ENCODE results near the gene HEMK1. TPM values are rescaled to one million over a fixed set of nuclear protein-coding genes. Genes with fewer than 3 reads are reported as not detected.

Gene HEMK1
- total RNA-seq, 2 donors from 2014 or later = 8.5 to 17.1 TPM

DNA sequence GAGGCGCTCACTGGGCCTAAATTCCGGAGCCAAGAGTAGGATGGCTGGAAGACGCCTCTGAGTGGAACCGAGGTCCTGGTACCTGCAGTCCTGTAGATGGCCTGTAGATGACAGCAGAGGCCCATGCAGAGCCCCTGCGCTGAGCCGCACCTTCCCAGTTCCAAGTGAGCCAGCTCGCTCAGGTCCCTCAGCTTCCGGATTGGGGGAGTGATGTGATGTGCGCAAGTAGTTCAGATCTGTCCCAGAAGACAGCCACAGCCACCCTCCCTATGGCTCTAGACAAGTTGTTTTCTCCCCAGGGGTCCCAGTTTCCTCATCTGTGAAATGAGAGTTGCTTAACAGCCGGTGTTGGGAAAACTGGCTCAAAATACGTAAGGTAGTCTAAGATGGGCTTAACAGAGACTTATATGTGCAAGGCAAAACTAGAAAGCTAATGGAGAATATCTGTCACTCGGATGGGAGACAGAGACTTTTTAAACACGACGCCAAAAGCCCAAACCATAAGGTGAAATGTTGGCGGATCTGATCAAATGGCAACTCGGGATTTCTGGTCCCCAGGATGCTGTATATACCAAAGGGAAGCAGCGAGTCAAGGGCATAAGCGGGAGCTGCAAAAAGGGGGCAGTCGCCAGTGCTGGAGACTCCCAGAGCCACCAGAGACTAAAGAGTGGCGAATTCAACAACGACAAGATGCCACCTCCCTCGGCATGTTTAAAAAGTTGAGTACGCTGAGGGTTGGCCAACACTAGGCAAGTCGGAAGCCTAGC, 46.9 kb downstream of the HEMK1 start:
- intact Hi-C loops (cut with DNase I) = loop anchor here (2.0 to 10.0 kb wide), 5 partner anchors 59 to 1059 kb away; partner anchors contain the start of genes DOCK3, MANF and TEX264
- peak; percentile 85 for DNase-seq (ENCODE audit: low spot score)
- WGBS = 2% methylated on average over 24 of the region's 24 CpGs
- Histone ChIP-seq H3K36me3 (no peaks in the 10 kb centered on the region), H3K27ac (peak overlapping the region; percentile 85 to 93), H3K4me1 (replicated peaks) (peaks cover 17% of the 10 kb centered on the region), H3K27me3 (replicated peaks; ENCODE audit: insufficient read depth) (no peaks in the 10 kb centered on the region), H3K9me3 (no peaks in the 10 kb centered on the region), H3K4me3 (peak overlapping the region; percentile 54 to 86)
- TF ChIP-seq POLR2A (IDR thresholded peaks at IDR 0.05) (no peak), POLR2AphosphoS5 (IDR thresholded peaks at IDR 0.05) (peak; percentile 52)
- TF ChIP-seq, protein P1, sequence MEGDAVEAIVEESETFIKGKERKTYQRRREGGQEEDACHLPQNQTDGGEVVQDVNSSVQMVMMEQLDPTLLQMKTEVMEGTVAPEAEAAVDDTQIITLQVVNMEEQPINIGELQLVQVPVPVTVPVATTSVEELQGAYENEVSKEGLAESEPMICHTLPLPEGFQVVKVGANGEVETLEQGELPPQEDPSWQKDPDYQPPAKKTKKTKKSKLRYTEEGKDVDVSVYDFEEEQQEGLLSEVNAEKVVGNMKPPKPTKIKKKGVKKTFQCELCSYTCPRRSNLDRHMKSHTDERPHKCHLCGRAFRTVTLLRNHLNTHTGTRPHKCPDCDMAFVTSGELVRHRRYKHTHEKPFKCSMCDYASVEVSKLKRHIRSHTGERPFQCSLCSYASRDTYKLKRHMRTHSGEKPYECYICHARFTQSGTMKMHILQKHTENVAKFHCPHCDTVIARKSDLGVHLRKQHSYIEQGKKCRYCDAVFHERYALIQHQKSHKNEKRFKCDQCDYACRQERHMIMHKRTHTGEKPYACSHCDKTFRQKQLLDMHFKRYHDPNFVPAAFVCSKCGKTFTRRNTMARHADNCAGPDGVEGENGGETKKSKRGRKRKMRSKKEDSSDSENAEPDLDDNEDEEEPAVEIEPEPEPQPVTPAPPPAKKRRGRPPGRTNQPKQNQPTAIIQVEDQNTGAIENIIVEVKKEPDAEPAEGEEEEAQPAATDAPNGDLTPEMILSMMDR (IDR thresholded peaks at IDR 0.05) = peak; percentile 94 to 99 (median 98)

DNA sequence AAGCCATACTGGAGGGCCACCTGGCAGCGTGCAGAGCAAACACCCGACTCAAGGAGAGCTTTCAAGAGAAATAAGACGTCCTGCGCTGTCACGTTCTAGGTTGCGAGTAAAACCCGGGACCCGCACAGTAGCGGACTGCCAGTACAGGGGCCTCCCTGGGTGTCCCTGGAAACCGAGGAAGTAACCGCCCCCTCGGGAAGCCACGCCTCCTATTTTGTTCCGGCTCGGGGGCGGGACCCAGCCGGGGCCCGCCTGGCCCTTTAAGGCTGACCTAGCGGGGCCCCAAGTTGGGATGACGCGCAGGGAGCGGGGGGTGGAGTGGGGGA, 47.4 kb downstream of the HEMK1 start:
- Histone ChIP-seq H3K27me3 (replicated peaks; ENCODE audit: insufficient read depth) (no peaks in the 10 kb centered on the region), H3K36me3 (no peaks in the 10 kb centered on the region), H3K27ac (peak overlapping the region; percentile 85 to 93), H3K4me3 (peak overlapping the region; percentile 54 to 86), H3K4me1 (replicated peaks) (peaks cover 17% of the 10 kb centered on the region), H3K9me3 (no peaks in the 10 kb centered on the region)
- DNase-seq (ENCODE audit: low spot score) = peak; percentile 90
- intact Hi-C loops (cut with DNase I) = loop anchor here (2.0 to 10.0 kb wide), 5 partner anchors 58 to 1058 kb away; partner anchors contain the start of genes DOCK3, MANF and TEX264
- peak; percentile 67 for TF ChIP-seq POLR2AphosphoS5 (IDR thresholded peaks at IDR 0.05)
- TF ChIP-seq, protein P1 (IDR thresholded peaks at IDR 0.05) = no peak
- TF ChIP-seq POLR2A (IDR thresholded peaks at IDR 0.05) = peak; percentile 31
- WGBS = 0% methylated on average over 14 of the region's 22 CpGs

DNA sequence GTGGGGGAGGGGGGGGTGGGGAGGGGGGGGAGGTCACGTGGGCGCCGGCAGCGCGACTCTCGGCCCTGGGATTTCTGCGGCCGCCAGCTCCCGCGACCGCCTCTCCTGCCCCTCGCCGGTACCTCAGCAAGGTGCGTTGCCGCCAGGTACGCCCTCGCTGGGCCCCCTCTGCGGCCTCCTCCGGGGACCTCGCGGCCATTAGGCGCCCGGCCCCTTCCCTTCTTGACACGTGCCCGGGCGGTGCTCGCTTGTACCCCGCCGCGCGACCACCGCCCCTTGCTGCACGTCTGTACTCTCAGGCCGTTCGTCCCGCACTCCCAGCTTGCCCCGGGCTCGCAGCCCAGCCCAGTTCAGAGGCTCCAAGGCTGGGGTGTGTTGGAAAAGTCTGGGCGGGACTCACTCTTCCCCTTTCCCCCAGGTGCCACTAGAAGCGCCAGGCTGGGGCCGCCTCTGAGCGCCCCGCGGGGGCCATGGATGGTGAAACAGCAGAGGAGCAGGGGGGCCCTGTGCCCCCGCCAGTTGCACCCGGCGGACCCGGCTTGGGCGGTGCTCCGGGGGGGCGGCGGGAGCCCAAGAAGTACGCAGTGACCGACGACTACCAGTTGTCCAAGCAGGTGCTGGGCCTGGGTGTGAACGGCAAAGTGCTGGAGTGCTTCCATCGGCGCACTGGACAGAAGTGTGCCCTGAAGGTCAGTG, 47.9 kb downstream of the HEMK1 start, which contains the start of gene MAPKAPK3:
Gene MAPKAPK3 (plus strand): TSS at position 56 of the 696 bp plus-strand sequence. CDS start 415 bp downstream, at position 471.
- H3K36me3 ChIP-seq = no peaks in the 10 kb centered on the region
- WGBS = under 1% methylated on average over 45 of the region's 58 CpGs
- peak within 1 kb of the TSS; percentile 85 to 93 for H3K27ac ChIP-seq
- TF ChIP-seq POLR2AphosphoS5 (IDR thresholded peaks at IDR 0.05) (no peak), POLR2A (IDR thresholded peaks at IDR 0.05) (no peak)
- TF ChIP-seq, protein P1 (IDR thresholded peaks at IDR 0.05) = no peak
- H3K27me3 ChIP-seq (replicated peaks; ENCODE audit: insufficient read depth) = no peaks in the 10 kb centered on the region
- peak within 1 kb of the TSS; percentile 54 to 86 for H3K4me3 ChIP-seq
- intact Hi-C loops (cut with DNase I) = loop anchor here (2.0 to 10.0 kb wide), 5 partner anchors 58 to 1058 kb away; partner anchors contain the start of genes DOCK3, MANF and TEX264
- DNase-seq (ENCODE audit: low spot score) = no peak
- H3K9me3 ChIP-seq = no peaks in the 10 kb centered on the region
- H3K4me1 ChIP-seq (replicated peaks) = peaks cover 17% of the 10 kb centered on the region

DNA sequence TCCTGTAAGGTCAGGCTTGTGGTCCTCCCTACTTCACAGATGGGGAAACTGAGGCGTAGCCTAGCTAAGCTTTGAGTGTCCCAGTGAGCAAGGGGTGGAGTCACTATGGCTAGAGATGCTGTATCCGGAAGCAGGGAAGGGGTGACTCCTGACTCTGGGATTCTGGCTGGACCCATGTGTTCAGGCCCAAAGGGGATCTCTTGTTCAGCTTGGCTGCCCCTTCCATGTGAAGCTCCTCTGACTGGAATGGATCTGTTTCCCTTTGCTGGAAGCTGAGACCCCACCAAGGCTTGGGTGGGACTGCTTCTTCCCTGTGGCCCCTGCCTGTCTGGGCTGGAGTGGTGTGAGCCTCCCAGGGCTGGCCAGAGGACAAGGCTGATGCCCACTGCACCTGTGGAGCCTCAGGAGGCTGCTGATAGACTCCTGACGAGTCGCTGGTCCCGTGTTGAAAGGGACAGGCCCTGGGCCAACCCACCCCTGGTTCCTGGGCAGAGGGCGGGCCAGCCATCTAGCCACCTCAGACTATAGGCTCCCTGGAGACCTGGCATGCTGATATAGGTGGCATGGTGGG, 48.7 kb downstream of the HEMK1 start:
- Histone ChIP-seq H3K4me3 (peak overlapping the region; percentile 54 to 86), H3K9me3 (no peaks in the 10 kb centered on the region), H3K27ac (peak overlapping the region; percentile 85 to 93), H3K36me3 (no peaks in the 10 kb centered on the region), H3K27me3 (replicated peaks; ENCODE audit: insufficient read depth) (no peaks in the 10 kb centered on the region), H3K4me1 (replicated peaks) (peaks cover 17% of the 10 kb centered on the region)
- TF ChIP-seq, protein P1 (IDR thresholded peaks at IDR 0.05) = no peak
- TF ChIP-seq POLR2AphosphoS5 (IDR thresholded peaks at IDR 0.05) (no peak), POLR2A (IDR thresholded peaks at IDR 0.05) (no peak)
- intact Hi-C loops (cut with DNase I) = loop anchor here (2.0 to 10.0 kb wide), 5 partner anchors 57 to 1057 kb away; partner anchors contain the start of genes DOCK3, MANF and TEX264
- DNase-seq (ENCODE audit: low spot score) = no peak
- 40% methylated on average over 6 of the region's 6 CpGs for WGBS

Measured in prostate gland (tissue), 2 donors.